ENCODE data around the gene TBC1D13. TPM values are rescaled to one million over a fixed set of nuclear protein-coding genes. Genes with fewer than 3 reads are reported as not detected.

TBC1D13 gene
- total RNA-seq, 1 donor from 2014 or later: 23.2 TPM

GRCh38 chr9:128818839-128819715, 32.0 kb downstream of the TBC1D13 start:
- intact Hi-C loops (cut with DNase I): no loop called here
- ATAC-seq (no peak), DNase-seq (ENCODE audit: low spot score) (peak; percentile 70)

GRCh38 chr9:128819716-128820664, 32.9 kb downstream of the TBC1D13 start:
- intact Hi-C loops (cut with DNase I): no loop called here
- ATAC-seq: no peak
- no peak for DNase-seq (ENCODE audit: low spot score)

GRCh38 chr9:128820665-128821583, 33.9 kb downstream of the TBC1D13 start:
- ATAC-seq (no peak), DNase-seq (ENCODE audit: low spot score) (no peak)
- intact Hi-C loops (cut with DNase I): no loop called here

GRCh38 chr9:128821584-128822406, 34.7 kb downstream of the TBC1D13 start:
- intact Hi-C loops (cut with DNase I): no loop called here
- ATAC-seq (no peak), DNase-seq (ENCODE audit: low spot score) (no peak)

- no peak for ATAC-seq
- intact Hi-C loops (cut with DNase I): no loop called here
- no peak for DNase-seq (ENCODE audit: low spot score)
Observed at GRCh38 chr9:128822407-128823042, 35.5 kb downstream of the TBC1D13 start.

- ATAC-seq: no peak
- no peak for DNase-seq (ENCODE audit: low spot score)
- intact Hi-C loops (cut with DNase I): no loop called here
Observed at GRCh38 chr9:128823362-128823902, 36.4 kb downstream of the TBC1D13 start.

GRCh38 chr9:128823903-128824406, 36.9 kb downstream of the TBC1D13 start:
- intact Hi-C loops (cut with DNase I): no loop called here
- no peak for DNase-seq (ENCODE audit: low spot score)
- no peak for ATAC-seq

GRCh38 chr9:128824911-128825310, 37.9 kb downstream of the TBC1D13 start:
- intact Hi-C loops (cut with DNase I): no loop called here
- DNase-seq (ENCODE audit: low spot score) (no peak), ATAC-seq (no peak)

GRCh38 chr9:128825923-128826700, 39.1 kb downstream of the TBC1D13 start:
- no peak for ATAC-seq
- DNase-seq (ENCODE audit: low spot score): no peak
- intact Hi-C loops (cut with DNase I): no loop called here

GRCh38 chr9:128828267-128828666, 41.2 kb downstream of the TBC1D13 start:
- no peak for ATAC-seq
- DNase-seq (ENCODE audit: low spot score): no peak
- intact Hi-C loops (cut with DNase I): no loop called here

GRCh38 chr9:128828719-128829452, 41.8 kb downstream of the TBC1D13 start:
- intact Hi-C loops (cut with DNase I): no loop called here
- ATAC-seq: no peak
- DNase-seq (ENCODE audit: low spot score): no peak

- DNase-seq (ENCODE audit: low spot score) (peak; percentile 95), ATAC-seq (peak; percentile 99)
- intact Hi-C loops (cut with DNase I): no loop called here
Observed at GRCh38 chr9:128829477-128830251, 42.6 kb downstream of the TBC1D13 start, which contains the start of gene SPOUT1. SPOUT1 (minus strand) TSS chr9:128829794; CDS start chr9:128829780, 14 bp downstream.

- no peak for ATAC-seq
- intact Hi-C loops (cut with DNase I): no loop called here
- no peak for DNase-seq (ENCODE audit: low spot score)
Observed at GRCh38 chr9:128833696-128834095, 46.6 kb downstream of the TBC1D13 start.

- ATAC-seq: no peak
- no peak for DNase-seq (ENCODE audit: low spot score)
- intact Hi-C loops (cut with DNase I): no loop called here
Observed at GRCh38 chr9:128835246-128836210, 48.5 kb downstream of the TBC1D13 start.

Data from sciatic nerve (tissue), 2 donors.